ENCODE data around the gene RAB7A.

The RAB7A gene

DNA sequence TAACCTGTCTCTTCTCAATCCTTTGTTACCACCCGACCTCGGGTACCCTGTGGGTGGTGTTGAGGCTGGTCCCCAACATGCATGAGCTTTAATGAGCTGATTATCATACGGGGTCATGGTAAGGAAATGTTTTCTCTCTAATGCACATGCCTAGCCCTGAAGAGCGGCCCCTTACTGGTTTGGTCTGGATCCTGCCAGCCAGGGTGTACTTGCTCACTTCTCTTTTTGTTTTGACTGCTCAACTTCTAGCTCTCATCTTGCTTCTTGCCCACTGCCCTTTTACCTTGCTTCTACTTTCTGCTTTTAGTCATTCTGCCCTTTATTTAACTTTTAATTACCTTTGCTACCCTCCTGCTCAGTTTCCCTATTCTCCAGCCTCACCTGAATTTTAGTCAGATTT lies 109.1 kb downstream of the RAB7A start:
- TF ChIP-seq ZBTB7A (IDR thresholded peaks at IDR 0.05; ENCODE audit: low read depth) (no peak), CEBPB (IDR thresholded peaks at IDR 0.05) (no peak), FOXM1 (IDR thresholded peaks at IDR 0.05; ENCODE audit: borderline replicate concordance, low read depth) (no peak), NFIC (IDR thresholded peaks at IDR 0.05) (no peak), TCF12 (IDR thresholded peaks at IDR 0.05; ENCODE audit: low read depth) (no peak), TAF1 (IDR thresholded peaks at IDR 0.05; ENCODE audit: low read depth) (no peak), RAD21 (IDR thresholded peaks at IDR 0.05; ENCODE audit: low read depth) (no peak), TEAD4 (IDR thresholded peaks at IDR 0.05) (no peak)
- TF ChIP-seq, protein P1, sequence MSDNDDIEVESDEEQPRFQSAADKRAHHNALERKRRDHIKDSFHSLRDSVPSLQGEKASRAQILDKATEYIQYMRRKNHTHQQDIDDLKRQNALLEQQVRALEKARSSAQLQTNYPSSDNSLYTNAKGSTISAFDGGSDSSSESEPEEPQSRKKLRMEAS (IDR thresholded peaks at IDR 0.05) = no peak
- TF ChIP-seq, protein P2, sequence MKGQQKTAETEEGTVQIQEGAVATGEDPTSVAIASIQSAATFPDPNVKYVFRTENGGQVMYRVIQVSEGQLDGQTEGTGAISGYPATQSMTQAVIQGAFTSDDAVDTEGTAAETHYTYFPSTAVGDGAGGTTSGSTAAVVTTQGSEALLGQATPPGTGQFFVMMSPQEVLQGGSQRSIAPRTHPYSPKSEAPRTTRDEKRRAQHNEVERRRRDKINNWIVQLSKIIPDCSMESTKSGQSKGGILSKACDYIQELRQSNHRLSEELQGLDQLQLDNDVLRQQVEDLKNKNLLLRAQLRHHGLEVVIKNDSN (IDR thresholded peaks at IDR 0.05) = no peak
- TF ChIP-seq, protein P3, sequence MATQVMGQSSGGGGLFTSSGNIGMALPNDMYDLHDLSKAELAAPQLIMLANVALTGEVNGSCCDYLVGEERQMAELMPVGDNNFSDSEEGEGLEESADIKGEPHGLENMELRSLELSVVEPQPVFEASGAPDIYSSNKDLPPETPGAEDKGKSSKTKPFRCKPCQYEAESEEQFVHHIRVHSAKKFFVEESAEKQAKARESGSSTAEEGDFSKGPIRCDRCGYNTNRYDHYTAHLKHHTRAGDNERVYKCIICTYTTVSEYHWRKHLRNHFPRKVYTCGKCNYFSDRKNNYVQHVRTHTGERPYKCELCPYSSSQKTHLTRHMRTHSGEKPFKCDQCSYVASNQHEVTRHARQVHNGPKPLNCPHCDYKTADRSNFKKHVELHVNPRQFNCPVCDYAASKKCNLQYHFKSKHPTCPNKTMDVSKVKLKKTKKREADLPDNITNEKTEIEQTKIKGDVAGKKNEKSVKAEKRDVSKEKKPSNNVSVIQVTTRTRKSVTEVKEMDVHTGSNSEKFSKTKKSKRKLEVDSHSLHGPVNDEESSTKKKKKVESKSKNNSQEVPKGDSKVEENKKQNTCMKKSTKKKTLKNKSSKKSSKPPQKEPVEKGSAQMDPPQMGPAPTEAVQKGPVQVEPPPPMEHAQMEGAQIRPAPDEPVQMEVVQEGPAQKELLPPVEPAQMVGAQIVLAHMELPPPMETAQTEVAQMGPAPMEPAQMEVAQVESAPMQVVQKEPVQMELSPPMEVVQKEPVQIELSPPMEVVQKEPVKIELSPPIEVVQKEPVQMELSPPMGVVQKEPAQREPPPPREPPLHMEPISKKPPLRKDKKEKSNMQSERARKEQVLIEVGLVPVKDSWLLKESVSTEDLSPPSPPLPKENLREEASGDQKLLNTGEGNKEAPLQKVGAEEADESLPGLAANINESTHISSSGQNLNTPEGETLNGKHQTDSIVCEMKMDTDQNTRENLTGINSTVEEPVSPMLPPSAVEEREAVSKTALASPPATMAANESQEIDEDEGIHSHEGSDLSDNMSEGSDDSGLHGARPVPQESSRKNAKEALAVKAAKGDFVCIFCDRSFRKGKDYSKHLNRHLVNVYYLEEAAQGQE (IDR thresholded peaks at IDR 0.05; ENCODE audit: low read depth) = no peak

GRCh38 chr3:128841926-128842920 lies 116.2 kb downstream of the RAB7A start:
- TF ChIP-seq EP300 (IDR thresholded peaks at IDR 0.05; ENCODE audit: borderline replicate concordance) = no peak
- TF ChIP-seq ZBTB7A (IDR thresholded peaks at IDR 0.05; ENCODE audit: low read depth) = no peak
- TF ChIP-seq YY1 (IDR thresholded peaks at IDR 0.05; ENCODE audit: low read depth) = no peak
- no peak for TF ChIP-seq TEAD4 (IDR thresholded peaks at IDR 0.05)
- TF ChIP-seq TAF1 (IDR thresholded peaks at IDR 0.05; ENCODE audit: low read depth) = no peak
- TF ChIP-seq FOXM1 (IDR thresholded peaks at IDR 0.05; ENCODE audit: borderline replicate concordance, low read depth) = no peak
- TF ChIP-seq, protein P2 (IDR thresholded peaks at IDR 0.05) = no peak
- TF ChIP-seq EGR1 (IDR thresholded peaks at IDR 0.05) = no peak
- TF ChIP-seq CEBPB (IDR thresholded peaks at IDR 0.05) = no peak
- no peak for TF ChIP-seq TCF12 (IDR thresholded peaks at IDR 0.05; ENCODE audit: low read depth)
- no peak for TF ChIP-seq RAD21 (IDR thresholded peaks at IDR 0.05; ENCODE audit: low read depth)
- TF ChIP-seq, protein P3 (IDR thresholded peaks at IDR 0.05; ENCODE audit: low read depth) = no peak
- TF ChIP-seq NFIC (IDR thresholded peaks at IDR 0.05) = no peak
- TF ChIP-seq, protein P1 (IDR thresholded peaks at IDR 0.05) = no peak
- no peak for TF ChIP-seq CREB1 (IDR thresholded peaks at IDR 0.05; ENCODE audit: low read depth)

- TF ChIP-seq RAD21 (IDR thresholded peaks at IDR 0.05; ENCODE audit: low read depth) (no peak), ZBTB7A (IDR thresholded peaks at IDR 0.05; ENCODE audit: low read depth) (no peak), TCF12 (IDR thresholded peaks at IDR 0.05; ENCODE audit: low read depth) (no peak), EGR1 (IDR thresholded peaks at IDR 0.05) (no peak), CREB1 (IDR thresholded peaks at IDR 0.05; ENCODE audit: low read depth) (no peak), TAF1 (IDR thresholded peaks at IDR 0.05; ENCODE audit: low read depth) (no peak)
- TF ChIP-seq, protein P1 (IDR thresholded peaks at IDR 0.05) = no peak
- TF ChIP-seq, protein P2 (IDR thresholded peaks at IDR 0.05) = no peak
- TF ChIP-seq, protein P3 (IDR thresholded peaks at IDR 0.05; ENCODE audit: low read depth) = no peak
Measured at GRCh38 chr3:128844502-128844901, 118.5 kb downstream of the RAB7A start.
